ENCODE measurements around the gene DDO.

The DDO gene

DNA sequence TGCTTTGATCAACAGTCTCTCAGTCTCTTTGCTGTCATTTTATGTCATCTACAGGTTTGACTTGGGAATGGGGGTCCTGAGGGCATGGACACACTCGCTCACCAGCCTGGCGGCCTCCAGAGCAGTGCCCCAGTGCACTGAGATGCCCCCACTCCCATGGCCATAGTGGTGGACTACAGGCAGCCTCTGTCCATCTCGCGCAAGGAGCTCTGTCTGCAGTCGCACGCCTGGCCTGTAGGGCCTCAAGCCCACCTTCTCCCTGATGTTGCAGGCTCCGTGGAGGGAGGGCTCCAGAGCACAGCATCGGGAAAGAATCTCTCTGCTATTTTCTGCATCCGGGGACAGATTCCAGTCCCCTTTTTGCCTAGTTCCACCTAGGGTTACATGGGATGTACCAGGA, 22.6 kb downstream of the DDO start:
- TF ChIP-seq, protein P1, sequence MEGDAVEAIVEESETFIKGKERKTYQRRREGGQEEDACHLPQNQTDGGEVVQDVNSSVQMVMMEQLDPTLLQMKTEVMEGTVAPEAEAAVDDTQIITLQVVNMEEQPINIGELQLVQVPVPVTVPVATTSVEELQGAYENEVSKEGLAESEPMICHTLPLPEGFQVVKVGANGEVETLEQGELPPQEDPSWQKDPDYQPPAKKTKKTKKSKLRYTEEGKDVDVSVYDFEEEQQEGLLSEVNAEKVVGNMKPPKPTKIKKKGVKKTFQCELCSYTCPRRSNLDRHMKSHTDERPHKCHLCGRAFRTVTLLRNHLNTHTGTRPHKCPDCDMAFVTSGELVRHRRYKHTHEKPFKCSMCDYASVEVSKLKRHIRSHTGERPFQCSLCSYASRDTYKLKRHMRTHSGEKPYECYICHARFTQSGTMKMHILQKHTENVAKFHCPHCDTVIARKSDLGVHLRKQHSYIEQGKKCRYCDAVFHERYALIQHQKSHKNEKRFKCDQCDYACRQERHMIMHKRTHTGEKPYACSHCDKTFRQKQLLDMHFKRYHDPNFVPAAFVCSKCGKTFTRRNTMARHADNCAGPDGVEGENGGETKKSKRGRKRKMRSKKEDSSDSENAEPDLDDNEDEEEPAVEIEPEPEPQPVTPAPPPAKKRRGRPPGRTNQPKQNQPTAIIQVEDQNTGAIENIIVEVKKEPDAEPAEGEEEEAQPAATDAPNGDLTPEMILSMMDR (IDR thresholded peaks at IDR 0.05; ENCODE audit: extremely low read depth, missing control alignments) = no peak
- no peak for DNase-seq (ENCODE audit: low spot score)

DNA sequence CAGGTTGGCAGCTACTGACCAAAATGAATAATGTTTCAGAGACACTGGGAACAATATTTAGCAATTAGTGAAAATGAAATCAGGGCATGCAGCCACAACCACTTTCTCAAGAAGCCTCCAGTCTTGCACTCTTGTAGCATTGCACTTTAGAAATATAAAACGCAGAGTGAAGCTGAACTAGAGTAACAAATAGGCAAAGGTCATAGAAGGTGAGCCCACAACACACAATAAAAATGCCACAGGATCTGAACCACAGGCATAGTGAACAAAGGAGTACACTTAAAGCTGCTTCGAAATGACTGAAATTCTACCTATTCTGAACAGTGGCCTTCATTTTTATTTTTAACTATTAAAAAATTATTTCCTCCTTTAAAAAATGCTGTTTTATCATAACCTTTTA, 25.0 kb downstream of the DDO start:
- DNase-seq (ENCODE audit: low spot score) = no peak

DNA sequence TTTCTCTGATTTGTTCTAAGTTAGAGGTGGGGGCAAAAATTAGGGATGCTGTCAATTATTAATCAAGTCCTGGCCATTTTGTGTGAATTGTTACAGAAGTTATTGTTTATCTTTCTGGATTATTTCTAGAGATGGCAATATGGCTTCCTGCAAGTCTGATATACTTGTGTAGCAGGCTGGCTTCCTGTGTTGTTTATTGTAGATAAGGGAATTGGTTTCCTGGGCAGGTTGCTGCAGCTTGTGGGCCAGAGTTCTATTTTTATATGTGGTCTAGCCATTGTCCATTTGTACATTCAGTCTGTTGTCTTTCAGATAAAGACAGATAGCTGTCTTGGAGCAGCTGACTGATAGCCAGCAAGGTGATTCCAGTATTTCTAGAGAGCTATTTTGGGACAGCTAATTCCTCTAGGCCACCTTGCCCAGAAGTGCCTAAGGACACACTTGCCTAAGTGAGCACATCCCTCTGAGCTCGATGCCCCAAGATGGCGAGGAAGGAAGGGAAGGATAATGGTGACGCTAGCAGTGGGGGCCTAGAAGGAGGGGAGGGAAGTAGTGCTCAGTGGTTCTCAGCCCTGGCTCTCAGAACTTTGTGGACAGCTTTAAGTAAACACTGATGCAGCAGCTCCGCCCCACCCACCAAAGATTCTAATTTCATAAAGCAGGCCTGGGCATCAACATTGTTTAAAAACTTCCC, 25.5 kb downstream of the DDO start:
- no peak for DNase-seq (ENCODE audit: low spot score)
- TF ChIP-seq, protein P1 (IDR thresholded peaks at IDR 0.05; ENCODE audit: extremely low read depth, missing control alignments) = no peak

More for the DNA sequence above, 25.0 kb downstream of the DDO start:
- TF ChIP-seq, protein P1 (IDR thresholded peaks at IDR 0.05; ENCODE audit: extremely low read depth, missing control alignments) = no peak

DNA sequence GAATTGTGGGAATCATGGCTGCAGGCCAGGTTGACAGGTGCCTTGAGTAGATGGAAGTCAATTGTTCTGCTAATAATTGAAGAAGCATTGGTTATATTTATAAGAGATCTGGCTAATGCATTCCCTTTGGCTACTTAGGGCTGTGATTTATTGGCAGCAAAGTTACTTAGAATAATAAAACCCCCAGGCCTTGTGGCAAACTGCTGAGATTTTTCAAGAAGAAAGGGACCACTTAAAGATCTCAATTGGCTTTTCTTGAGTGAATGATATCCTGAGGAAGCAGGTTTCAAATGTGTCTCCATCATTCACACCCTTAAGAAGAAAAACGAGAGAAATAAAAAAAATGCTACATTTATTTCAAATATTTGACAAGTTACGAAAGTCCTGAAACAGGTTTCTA, 27.4 kb downstream of the DDO start:
- DNase-seq (ENCODE audit: low spot score) = no peak
- TF ChIP-seq, protein P1 (IDR thresholded peaks at IDR 0.05; ENCODE audit: extremely low read depth, missing control alignments) = no peak

DNA sequence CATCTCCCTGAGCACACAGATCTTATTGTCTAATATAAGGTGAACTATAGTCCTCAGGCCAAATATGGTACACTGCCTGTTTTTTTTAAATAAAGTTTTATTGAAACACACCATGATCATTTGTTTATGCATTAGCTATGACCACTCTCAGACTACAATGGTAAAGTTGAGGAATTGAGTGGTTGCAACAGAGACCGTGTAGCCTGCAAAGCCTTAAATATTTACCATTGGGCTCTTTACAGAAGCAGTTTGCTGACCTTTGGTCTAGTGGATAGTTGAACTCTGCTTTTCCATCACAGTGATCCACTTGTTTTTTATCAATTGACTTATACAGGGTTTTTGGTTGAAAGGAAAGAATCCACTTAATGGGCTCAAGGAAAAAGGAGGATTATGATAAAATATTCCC, 29.9 kb downstream of the DDO start:
- TF ChIP-seq, protein P1 (IDR thresholded peaks at IDR 0.05; ENCODE audit: extremely low read depth, missing control alignments) = no peak

DNA sequence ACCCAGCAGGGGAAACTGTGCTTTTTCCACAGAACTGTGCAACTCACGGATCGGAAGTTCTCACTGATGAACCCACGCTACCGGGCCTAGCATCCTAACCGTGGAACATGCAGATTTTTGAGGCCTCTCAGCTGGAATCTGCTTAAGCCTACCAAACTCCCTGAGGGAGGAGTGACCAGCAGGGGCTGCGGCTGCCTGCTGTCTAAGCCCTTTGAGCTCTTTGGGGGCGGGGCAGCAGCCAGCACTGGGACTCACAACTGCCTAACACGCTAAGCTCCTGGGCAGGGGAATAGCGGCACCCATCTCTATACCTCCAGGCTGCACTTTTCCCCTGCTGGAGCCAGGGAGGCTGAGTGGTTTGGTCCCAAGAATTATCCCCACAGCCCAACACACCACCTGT, 36.8 kb downstream of the DDO start:
- DNase-seq (ENCODE audit: low spot score) = no peak
- TF ChIP-seq, protein P1 (IDR thresholded peaks at IDR 0.05; ENCODE audit: extremely low read depth, missing control alignments) = no peak

More for the DNA sequence above, 29.9 kb downstream of the DDO start:
- no peak for DNase-seq (ENCODE audit: low spot score)

DNA sequence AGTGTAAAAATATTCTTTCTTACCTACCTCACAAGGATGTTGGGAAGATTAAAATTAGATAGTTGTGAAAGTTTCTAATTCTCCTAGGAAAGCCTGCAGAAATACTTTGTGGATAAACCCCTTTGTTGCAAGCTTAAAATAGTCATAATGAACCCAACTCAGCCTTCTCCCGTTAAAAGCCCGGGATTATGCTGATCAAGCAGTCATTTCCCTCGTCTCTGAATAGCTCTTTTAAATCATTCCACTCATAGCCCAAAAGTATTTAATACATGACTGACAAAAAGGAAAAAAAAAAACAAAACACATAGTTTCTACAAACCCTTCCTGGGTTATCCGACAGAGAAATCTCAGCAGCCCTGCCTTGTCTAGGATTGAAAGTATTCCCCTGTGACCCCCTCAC, 46.3 kb downstream of the DDO start:
- TF ChIP-seq, protein P1 (IDR thresholded peaks at IDR 0.05; ENCODE audit: extremely low read depth, missing control alignments) = no peak
- no peak for DNase-seq (ENCODE audit: low spot score)
